GM12891 (cell line): ENCODE measurements around the gene PRKACG.

Experiments
- PAX5 ChIP-seq: IDR thresholded peaks from 2 replicates; pipeline ENCODE4 v1.6.1; 2011; ENCODE audit warnings: low read length, moderate library complexity, mild to moderate bottlenecking; ENCODE audit not compliant: insufficient read depth, severe bottlenecking
- POLR2A ChIP-seq: IDR thresholded peaks from 2 replicates; pipeline ENCODE4 v1.6.1; 2011; ENCODE audit warnings: low read depth, low read length, control low read depth
- POLR2AphosphoS5 ChIP-seq: IDR thresholded peaks from 2 replicates; pipeline ENCODE4 v1.6.1; 2011; ENCODE audit warnings: low read depth, low read length, control low read depth
- POU2F2 ChIP-seq: IDR thresholded peaks from 2 replicates; pipeline ENCODE4 v1.6.1; 2011; ENCODE audit warnings: low read depth, mild to moderate bottlenecking, control low read depth, low read length, moderate library complexity
- SPI1 ChIP-seq: IDR thresholded peaks from 2 replicates; pipeline ENCODE4 v1.6.1; 2011; ENCODE audit warnings: low read depth, low read length, control low read depth
- TAF1 ChIP-seq: IDR thresholded peaks from 2 replicates; pipeline ENCODE4 v1.6.1; 2011; ENCODE audit warnings: low read depth, low read length, control low read depth

DNA sequence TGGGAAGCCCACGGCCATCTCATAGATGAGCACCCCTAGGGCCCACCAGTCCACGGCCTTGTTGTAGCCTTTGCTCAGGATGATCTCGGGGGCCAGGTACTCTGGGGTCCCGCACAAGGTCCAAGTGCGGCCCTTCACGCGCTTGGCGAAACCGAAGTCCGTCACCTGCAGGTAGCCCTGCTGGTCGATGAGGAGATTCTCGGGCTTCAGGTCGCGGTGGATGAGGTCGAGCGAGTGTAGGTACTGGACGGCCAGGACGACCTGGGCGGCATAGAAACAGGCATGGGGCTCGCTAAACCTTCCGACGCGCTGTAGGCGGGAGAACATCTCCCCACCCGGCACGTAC lies 558 bp downstream of the PRKACG start:
- TF ChIP-seq POLR2AphosphoS5 (no peak), POU2F2 (no peak), SPI1 (no peak), POLR2A (no peak), TAF1 (no peak), PAX5 (no peak)
